Lung (tissue), 12 donors: Measurements from ENCODE around the gene FBN1. TPM values are rescaled to one million over a fixed set of nuclear protein-coding genes. Genes with fewer than 3 reads are reported as not detected.

Source experiments
- ATAC-seq: fragments of 200-7000 bp; cut with Tn5 transposase; one replicate; pipeline ENCODE4 v1.9.1; 2020; ENCODE audit warnings: moderate number of reproducible peaks; ENCODE audit not compliant: insufficient read depth, low FRiP score
- DNase-seq, 3 donors: peaks; one replicate each; pipeline ENCODE4 v3.0.0-alpha.2; 2013 to 2017
- H3K27ac ChIP-seq, 2 donors: one replicate each; pipeline ENCODE4 v1.5.1; 2013; ENCODE audit warnings: mild to moderate bottlenecking in 2 of 2, moderate library complexity in 2 of 2, control low read depth in 1 of 2, inconsistent platforms in 1 of 2, low read depth in 1 of 2, low read length in 1 of 2
- H3K27me3 ChIP-seq, 3 donors: one replicate each; pipeline ENCODE4 v1.5.1; 2013; ENCODE audit warnings: low read length in 2 of 3; ENCODE audit not compliant: control insufficient read depth in 3 of 3, insufficient read depth in 3 of 3
- H3K36me3 ChIP-seq, 4 donors: one replicate each; pipeline ENCODE4 v1.5.1; 2013; ENCODE audit warnings: low read length in 4 of 4, mild to moderate bottlenecking in 1 of 4, moderate library complexity in 1 of 4; ENCODE audit not compliant: control insufficient read depth in 4 of 4, insufficient read depth in 4 of 4
- H3K4me1 ChIP-seq, 5 donors: one replicate each; pipeline ENCODE4 v1.5.1; 2013; ENCODE audit warnings: low read length in 5 of 5, mild to moderate bottlenecking in 2 of 5, moderate library complexity in 1 of 5; ENCODE audit not compliant: control insufficient read depth in 5 of 5, insufficient read depth in 5 of 5
- H3K4me3 ChIP-seq: one replicate; pipeline ENCODE4 v1.5.1; 2013; ENCODE audit warnings: mild to moderate bottlenecking, control low read depth, moderate library complexity
- H3K9ac ChIP-seq, 2 donors: one replicate each; pipeline ENCODE4 v1.5.1; 2013; ENCODE audit warnings: low read length in 2 of 2, control low read depth in 1 of 2; ENCODE audit not compliant: insufficient read depth in 1 of 2
- H3K9me3 ChIP-seq, 4 donors: one replicate each; pipeline ENCODE4 v1.5.1; 2013; ENCODE audit warnings: low read length in 3 of 4, mild to moderate bottlenecking in 1 of 4, moderate library complexity in 1 of 4; ENCODE audit not compliant: control insufficient read depth in 4 of 4, insufficient read depth in 3 of 4
- WGBS, 2 donors: extraction: QIAGEN DNeasy Blood & Tissue Kit; methylation state at CpG; one replicate each; pipeline ENCODE4 v1.1.7; 2013; 5-methylcytosine and 5-hydroxymethylcytosine counted together
- polyA plus RNA-seq, 2 donors: library from polyadenylated mRNA; stranded (reverse); fragments of 200-250 nt; gene quantifications; one replicate each; pipeline ENCODE4 v1.2.1, GENCODE V29; 2013
- total RNA-seq, 2 donors: library from RNA; depleted of rRNA in 1 of 2; stranded (reverse); fragments of >200 nt in 1 of 2; gene quantifications; one replicate each; pipeline ENCODE4 v1.2.1, GENCODE V29; 2014 to 2021
- TF ChIP-seq, protein P1 (sequence below): IDR thresholded peaks from 2 replicates; pipeline ENCODE4 v1.5.1; 2012; ENCODE audit warnings: mild to moderate bottlenecking; ENCODE audit errors: control extremely low read depth, extremely low read depth
- donor health status: control.
- donor health status: control.
- donor health status: Bipolar disorder and iron deficiency.
- donor health status: healthy.
- donor health status: DM: yes; HTN: yes; CAD: no.

The FBN1 gene
- total and polyA plus RNA-seq, 4 donors: 6.0 to 170 (median 60.8) TPM

DNA sequence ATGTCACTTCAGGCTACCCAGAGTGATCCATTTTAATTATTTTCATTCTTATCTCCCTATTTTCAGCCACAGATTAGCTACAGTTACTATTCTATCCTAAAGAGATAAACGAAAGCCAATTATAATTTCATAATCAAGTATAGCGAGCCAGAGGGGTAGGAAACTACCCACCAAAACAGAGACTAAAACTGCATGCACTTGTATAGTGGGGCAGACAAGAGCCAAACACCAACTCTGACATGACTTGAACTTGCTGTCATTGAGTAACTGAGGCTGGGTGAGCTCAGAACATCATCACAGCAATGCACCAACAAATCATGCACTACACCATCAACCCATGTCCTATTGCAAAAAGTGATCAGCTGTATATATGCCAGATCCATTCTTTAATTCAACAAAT, 64.8 kb downstream of the FBN1 start:
- TF ChIP-seq, protein P1, sequence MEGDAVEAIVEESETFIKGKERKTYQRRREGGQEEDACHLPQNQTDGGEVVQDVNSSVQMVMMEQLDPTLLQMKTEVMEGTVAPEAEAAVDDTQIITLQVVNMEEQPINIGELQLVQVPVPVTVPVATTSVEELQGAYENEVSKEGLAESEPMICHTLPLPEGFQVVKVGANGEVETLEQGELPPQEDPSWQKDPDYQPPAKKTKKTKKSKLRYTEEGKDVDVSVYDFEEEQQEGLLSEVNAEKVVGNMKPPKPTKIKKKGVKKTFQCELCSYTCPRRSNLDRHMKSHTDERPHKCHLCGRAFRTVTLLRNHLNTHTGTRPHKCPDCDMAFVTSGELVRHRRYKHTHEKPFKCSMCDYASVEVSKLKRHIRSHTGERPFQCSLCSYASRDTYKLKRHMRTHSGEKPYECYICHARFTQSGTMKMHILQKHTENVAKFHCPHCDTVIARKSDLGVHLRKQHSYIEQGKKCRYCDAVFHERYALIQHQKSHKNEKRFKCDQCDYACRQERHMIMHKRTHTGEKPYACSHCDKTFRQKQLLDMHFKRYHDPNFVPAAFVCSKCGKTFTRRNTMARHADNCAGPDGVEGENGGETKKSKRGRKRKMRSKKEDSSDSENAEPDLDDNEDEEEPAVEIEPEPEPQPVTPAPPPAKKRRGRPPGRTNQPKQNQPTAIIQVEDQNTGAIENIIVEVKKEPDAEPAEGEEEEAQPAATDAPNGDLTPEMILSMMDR: no peak
- no peaks in the 10 kb centered on the region for H3K36me3 ChIP-seq
- no peak overlapping the region for H3K27ac ChIP-seq
- peaks cover 0 to 10% (median 8%) of the 10 kb centered on the region in 5 donors for H3K4me1 ChIP-seq
- DNase-seq: no peak
- 82 to 89% methylated on average over 2 of the region's 2 CpGs for WGBS, 2 donors
- H3K9me3 ChIP-seq: no peaks in the 10 kb centered on the region
- no peak for ATAC-seq
- H3K27me3 ChIP-seq: no peaks in the 10 kb centered on the region
- no peak overlapping the region for H3K9ac ChIP-seq
- H3K4me3 ChIP-seq: no peak overlapping the region

DNA sequence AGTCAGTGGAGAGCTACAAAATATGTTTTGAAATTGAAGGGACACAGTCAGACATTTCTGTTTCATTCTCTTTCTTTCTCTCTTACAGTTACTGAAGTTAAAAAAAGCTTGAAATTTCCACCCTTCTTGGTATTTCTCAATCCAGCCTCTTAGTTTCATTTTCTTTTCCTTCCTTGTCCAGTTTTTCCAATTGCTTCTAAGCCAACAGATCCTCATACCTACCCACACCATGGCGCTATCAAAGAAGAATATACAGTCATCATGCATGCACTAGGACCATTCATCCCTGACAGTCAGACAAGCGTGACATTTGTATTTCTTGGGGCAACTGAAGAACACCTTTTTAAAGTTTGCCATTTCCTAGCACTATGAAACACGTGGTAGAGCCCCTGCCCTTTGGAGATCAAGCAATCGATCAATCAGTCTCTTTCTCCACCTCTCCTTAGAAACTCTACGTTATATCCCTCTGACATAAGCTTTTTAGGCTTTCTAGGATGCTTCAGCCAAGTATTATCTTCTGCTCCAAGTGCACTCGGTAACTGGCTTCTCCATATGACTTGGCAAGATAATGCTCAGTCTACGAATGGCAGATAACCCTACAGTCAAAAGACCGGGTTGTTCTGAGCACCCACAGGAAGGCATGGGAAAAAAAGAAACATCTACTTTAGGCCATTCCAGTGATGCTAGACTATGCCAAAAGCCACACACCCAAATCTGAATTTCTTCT, 65.4 kb downstream of the FBN1 start:
- TF ChIP-seq, protein P1: no peak
- Histone ChIP-seq H3K27ac (no peak overlapping the region), H3K4me1 (peaks cover 0 to 10% (median 8%) of the 10 kb centered on the region in 5 donors), H3K27me3 (no peaks in the 10 kb centered on the region), H3K9me3 (no peaks in the 10 kb centered on the region), H3K36me3 (no peaks in the 10 kb centered on the region), H3K4me3 (no peak overlapping the region), H3K9ac (no peak overlapping the region)
- DNase-seq (peak in 1 of 3 donors; percentile 34), ATAC-seq (no peak)
- WGBS, 2 donors: 82 to 90% methylated on average over 8 of the region's 8 CpGs

DNA sequence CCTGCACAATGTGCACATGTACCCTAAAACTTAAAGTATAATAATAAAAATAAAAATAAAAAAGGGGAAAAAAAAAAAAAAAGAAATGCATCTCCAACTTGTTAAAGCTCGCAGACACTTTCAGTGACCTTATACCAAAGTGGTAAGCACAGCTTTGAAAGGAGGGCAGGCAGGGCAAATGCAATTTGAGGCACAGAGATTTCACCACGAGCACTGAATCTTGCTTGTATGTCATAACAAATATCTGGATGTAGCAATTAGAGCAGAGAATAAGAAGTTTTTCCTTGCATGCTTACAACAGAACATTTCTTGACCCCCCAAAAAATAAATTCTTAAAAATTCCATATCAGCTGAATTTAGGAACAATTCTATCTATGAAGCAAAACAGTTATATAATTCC, 66.5 kb downstream of the FBN1 start:
- no peaks in the 10 kb centered on the region for H3K36me3 ChIP-seq
- H3K27ac ChIP-seq: no peak overlapping the region
- H3K9me3 ChIP-seq: no peaks in the 10 kb centered on the region
- no peak for DNase-seq
- H3K27me3 ChIP-seq: no peaks in the 10 kb centered on the region
- WGBS, 2 donors: 69 to 87% methylated on average over 2 of the region's 2 CpGs
- H3K9ac ChIP-seq: no peak overlapping the region
- H3K4me1 ChIP-seq: peaks cover 0 to 10% (median 8%) of the 10 kb centered on the region in 5 donors
- TF ChIP-seq, protein P1: no peak
- H3K4me3 ChIP-seq: no peak overlapping the region
- ATAC-seq: no peak
